Brain pericyte (primary cell): ENCODE data around the gene DBI.
A peak's percentile ranks its signal among the peaks of the same experiment; 100 is the strongest.
"Not testable (repeated sequence)": the region's sequence is repeated elsewhere in the genome, so short reads cannot be mapped to it uniquely, and the experiment has no call there.

Experiments used
- DNase-seq: peaks from one replicate; pipeline ENCODE4 v3.0.0-alpha.2; 2012; ENCODE audit warnings: low read depth, low spot score

DBI gene

DNA sequence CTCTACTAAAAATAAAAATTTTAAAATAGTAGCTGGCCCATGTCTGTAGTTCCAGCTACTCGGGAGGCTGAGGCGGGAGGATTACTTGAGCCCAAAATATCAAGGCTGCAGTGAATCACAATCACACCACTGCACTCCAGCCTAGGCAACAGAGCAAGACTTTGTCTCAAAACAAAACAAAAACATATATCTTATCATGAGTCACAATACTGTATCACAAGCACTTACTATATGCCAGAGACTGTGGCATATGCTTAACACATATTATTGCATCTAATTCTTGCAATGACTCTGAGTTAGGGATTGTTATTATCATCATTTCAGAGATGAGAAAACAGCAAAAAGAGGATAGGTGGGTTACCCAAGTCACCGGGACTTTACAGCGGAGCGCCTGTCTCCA lies 35.3 kb downstream of the DBI start:
- DNase-seq, result no peak

DNA sequence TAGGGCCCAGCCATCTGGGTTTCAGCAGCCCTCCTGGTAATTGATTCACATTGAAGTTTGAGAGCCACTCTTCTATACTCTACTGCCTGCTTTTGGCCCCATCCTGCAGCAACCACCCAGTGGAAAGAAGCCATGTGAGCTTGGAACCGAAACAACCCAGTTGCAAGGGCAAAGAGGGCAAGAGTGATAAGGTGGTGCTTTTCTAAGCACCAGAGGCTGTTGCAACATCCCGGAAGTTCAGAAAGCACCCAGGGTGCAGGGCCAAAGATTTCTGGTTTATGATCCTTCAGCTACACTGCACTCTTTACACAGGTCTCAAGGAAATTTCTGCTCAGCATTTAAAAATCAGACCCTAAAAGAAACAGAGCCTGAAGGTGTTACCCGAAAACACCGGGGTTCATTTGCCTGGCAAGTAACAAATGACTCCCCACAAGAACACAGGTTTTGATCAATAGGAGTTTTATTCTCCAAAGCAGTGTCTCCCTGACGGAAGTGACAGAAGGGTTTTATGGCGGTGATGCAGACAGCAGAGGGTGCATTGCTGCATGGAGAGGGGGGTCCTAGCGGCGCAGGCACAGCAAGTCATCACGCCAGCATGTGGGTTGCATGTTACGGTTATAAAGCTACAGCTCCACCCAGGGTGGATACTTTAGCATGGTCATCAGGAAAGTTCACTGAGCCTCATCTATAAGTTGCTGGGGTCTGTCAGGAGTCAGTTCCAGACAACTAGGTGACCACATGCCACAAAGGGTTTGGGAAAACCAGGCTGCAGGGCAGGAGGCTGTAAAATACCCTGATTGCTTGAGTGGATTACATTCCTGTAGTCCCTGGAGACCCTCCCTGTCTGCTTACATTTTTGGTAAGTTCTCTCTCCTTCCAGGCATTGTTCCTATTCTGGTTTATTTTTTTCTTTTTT lies 36.1 kb downstream of the DBI start:
- no peak for DNase-seq

DNA sequence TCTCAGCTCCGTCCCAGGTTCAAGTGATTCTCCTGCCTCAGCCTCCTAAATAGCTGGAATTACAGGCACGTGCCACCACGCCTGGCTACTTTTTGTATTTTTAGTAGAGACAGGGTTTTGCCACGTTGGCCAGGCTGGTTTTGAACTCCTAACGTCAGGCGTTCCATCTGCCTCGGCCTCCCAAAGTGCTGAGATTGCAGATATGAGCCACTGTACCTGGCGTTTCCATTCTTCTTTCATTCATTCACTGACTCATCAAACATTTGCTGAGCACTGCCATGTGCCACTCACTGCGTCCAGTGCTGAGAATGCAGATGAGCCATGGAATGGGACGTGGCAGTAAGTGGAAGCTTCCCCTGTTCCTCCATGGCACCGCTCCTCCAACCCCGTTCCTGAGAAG lies 36.8 kb downstream of the DBI start:
- not testable (repeated sequence) for DNase-seq

GRCh38 chr2:119405151-119405550 lies 38.4 kb downstream of the DBI start:
- DNase-seq, result no peak

GRCh38 chr2:119407430-119408220 lies 40.8 kb downstream of the DBI start:
- peak; percentile 20 for DNase-seq

DNA sequence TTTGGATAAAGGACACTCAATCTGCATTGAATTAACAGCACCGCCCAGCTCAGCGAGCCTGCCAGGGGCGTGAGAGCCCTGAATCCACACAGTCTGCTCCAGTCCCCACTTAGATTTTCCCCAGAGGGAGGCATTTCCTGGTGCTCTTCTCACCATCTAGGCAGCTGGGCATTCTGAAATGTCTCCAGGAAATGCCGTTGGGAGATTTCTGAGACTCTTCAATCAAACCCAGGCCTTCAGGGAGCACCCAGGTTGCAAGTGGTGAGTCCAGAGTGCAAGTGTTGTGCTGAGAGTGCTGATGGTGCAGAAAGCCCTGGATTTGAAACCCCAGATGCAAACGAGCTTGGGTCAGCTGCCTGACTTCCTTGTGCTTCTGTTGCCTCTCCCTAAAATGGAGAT lies 41.4 kb downstream of the DBI start:
- no peak for DNase-seq

- DNase-seq, result no peak
Observed at GRCh38 chr2:119409506-119409905, 42.7 kb downstream of the DBI start.

- DNase-seq, result no peak
Observed at GRCh38 chr2:119414894-119415293, 48.1 kb downstream of the DBI start.

DNA sequence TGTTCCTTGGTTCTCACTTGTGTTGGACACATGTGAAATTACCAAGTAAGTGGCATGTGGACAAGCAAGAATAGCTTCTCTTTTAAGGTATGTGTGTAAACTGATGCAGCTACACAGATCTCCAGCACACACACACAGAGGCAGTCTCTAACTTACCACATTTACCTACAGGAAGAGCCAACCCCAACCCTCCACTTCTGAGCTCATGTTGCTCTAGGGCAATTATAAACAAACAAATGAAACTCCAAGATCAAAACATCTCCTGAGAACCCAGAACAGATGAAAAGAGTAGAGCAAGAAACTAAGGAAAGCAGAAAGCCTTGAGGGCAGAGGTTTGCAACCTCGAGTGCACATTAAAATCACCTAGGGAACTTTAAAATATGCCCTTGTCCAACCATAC lies 48.9 kb downstream of the DBI start:
- DNase-seq, result no peak

GRCh38 chr2:119416299-119416923 lies 49.6 kb downstream of the DBI start:
- DNase-seq, result no peak

GRCh38 chr2:119417908-119418307 lies 51.1 kb downstream of the DBI start:
- DNase-seq, result no peak

- no peak for DNase-seq
Observed at GRCh38 chr2:119419065-119419464, 52.3 kb downstream of the DBI start.

DNA sequence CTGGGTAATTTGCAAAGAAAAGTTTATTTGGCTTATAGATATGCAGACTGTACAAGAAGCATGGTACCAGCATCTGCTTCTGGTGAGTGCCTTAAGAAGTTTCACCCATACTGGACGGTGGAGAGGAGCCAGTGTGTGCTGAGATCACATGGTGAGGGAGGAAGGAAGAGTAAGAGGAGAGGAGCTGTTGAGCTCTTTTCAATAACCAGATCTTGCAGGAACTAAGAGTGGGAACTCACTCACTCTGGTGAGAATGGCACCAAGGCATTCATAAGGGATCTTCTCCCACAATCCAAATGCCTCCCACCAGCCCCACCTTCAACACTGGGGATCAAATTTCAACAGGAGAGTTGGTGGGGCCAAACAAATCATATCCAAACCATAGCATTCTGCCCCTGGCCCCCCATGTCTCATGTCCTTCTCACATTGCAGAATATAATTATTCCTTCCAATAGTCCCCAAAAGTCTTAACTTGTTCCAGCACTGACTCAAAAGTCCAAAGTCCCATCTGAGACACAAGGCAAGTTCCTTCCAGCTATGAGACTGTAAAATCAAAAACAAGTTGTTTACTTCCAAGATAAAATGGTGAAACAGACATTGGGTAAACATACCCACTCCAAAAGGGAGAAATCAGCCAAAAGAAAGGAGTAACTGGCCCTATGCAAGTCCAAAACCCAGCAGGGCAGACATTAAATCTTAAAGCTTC lies 53.2 kb downstream of the DBI start:
- DNase-seq, result no peak

DNA sequence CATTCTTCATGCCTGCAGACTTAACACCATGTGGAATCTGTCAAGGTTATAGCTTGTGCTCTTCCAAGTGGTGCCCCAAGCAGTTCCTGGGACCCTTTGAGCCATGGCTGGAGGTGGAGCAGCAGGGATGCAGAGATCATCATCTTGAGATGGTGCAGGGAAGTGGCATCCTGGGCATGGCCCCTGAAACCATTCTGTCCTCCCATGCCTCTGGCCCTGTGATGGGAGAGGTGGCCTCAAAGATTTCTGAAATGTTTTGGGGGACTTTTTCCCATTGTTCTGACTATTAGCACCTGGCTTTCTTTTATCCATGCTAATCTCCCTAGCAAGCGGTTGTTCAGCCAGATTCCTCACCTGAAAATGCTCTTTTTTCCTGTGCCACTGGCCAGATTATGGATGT lies 54.5 kb downstream of the DBI start:
- no peak for DNase-seq

- no peak for DNase-seq
Observed at GRCh38 chr2:119421741-119422140, 55.0 kb downstream of the DBI start.
